Mesenchymal stem cell (in vitro differentiated cells and primary cell): ENCODE measurements around the gene F11.

Experiments
- DNase-seq: peaks from one replicate; pipeline ENCODE4 v3.0.0-alpha.2; 2013
- H2AFZ ChIP-seq: one replicate; pipeline ENCODE4 v1.6.1; 2013; ENCODE audit warnings: low read depth, mild to moderate bottlenecking, control low read depth, inconsistent platforms, low read length, moderate library complexity
- H2AK5ac ChIP-seq: 2 replicates; pipeline ENCODE4 v1.6.1; 2013; ENCODE audit warnings: low read length, moderate library complexity, mild to moderate bottlenecking, inconsistent platforms; ENCODE audit not compliant: severe bottlenecking
- H2BK120ac ChIP-seq: one replicate; pipeline ENCODE4 v1.6.1; 2013; ENCODE audit warnings: low read depth, mild to moderate bottlenecking, inconsistent platforms, low read length, moderate library complexity
- H2BK12ac ChIP-seq, 2 experiments: one replicate each; pipeline ENCODE4 v1.6.1; 2013; ENCODE audit warnings: inconsistent platforms in 2 of 2, low read length in 2 of 2, mild to moderate bottlenecking in 2 of 2, moderate library complexity in 2 of 2, control low read depth in 1 of 2
- H2BK15ac ChIP-seq: one replicate; pipeline ENCODE4 v1.6.1; 2013; ENCODE audit warnings: mild to moderate bottlenecking, low read depth, inconsistent platforms; ENCODE audit not compliant: poor library complexity, severe bottlenecking
- H2BK5ac ChIP-seq: 2 replicates; pipeline ENCODE4 v1.6.1; 2013; ENCODE audit warnings: low read depth, mild to moderate bottlenecking, low read length, control low read depth, inconsistent platforms; ENCODE audit not compliant: poor library complexity, severe bottlenecking
- H3K14ac ChIP-seq, 2 experiments: one replicate each; pipeline ENCODE4 v1.6.1; 2013; ENCODE audit warnings: inconsistent platforms in 2 of 2, low read length in 2 of 2, control low read depth in 1 of 2, mild to moderate bottlenecking in 1 of 2, moderate library complexity in 1 of 2
- H3K18ac ChIP-seq, 2 experiments: one replicate each; pipeline ENCODE4 v1.6.1; 2013; ENCODE audit warnings: inconsistent platforms in 2 of 2, low read length in 2 of 2, control low read depth in 1 of 2, low read depth in 1 of 2, mild to moderate bottlenecking in 1 of 2
- H3K23ac ChIP-seq, 2 experiments: one replicate each; pipeline ENCODE4 v1.6.1; 2013; ENCODE audit warnings: inconsistent platforms in 2 of 2, low read length in 2 of 2, mild to moderate bottlenecking in 2 of 2, moderate library complexity in 2 of 2, control low read depth in 1 of 2
- H3K27ac ChIP-seq: 2 replicates; pipeline ENCODE4 v1.5.1; 2013; ENCODE audit warnings: mild to moderate bottlenecking, moderate library complexity, low read length, control low read depth, inconsistent platforms; ENCODE audit not compliant: poor library complexity, severe bottlenecking
- H3K27me3 ChIP-seq, 2 experiments: 2 replicates each; pipeline versions ENCODE4 v1.6.1 to v1.7.0; 2013; ENCODE audit warnings: low read length in 2 of 2, mild to moderate bottlenecking in 2 of 2, moderate library complexity in 2 of 2, control low read depth in 1 of 2, inconsistent platforms in 1 of 2; ENCODE audit not compliant: control insufficient read depth in 1 of 2, insufficient read depth in 1 of 2
- H3K36me3 ChIP-seq, 2 experiments: 2 replicates each; pipeline versions ENCODE4 v1.6.1 to v1.7.0; 2013; ENCODE audit warnings: low read length in 2 of 2, control low read depth in 1 of 2, inconsistent platforms in 1 of 2, low read depth in 1 of 2, mild to moderate bottlenecking in 1 of 2; ENCODE audit not compliant: insufficient read depth in 2 of 2, control insufficient read depth in 1 of 2
- H3K4ac ChIP-seq, 2 experiments: one replicate each; pipeline ENCODE4 v1.6.1; 2013; ENCODE audit warnings: inconsistent platforms in 2 of 2, low read length in 2 of 2, mild to moderate bottlenecking in 2 of 2, moderate library complexity in 2 of 2, control low read depth in 1 of 2, low read depth in 1 of 2
- H3K4me1 ChIP-seq: 2 replicates; pipeline ENCODE4 v1.6.1; 2013; ENCODE audit warnings: low read depth, low read length, control low read depth; ENCODE audit not compliant: control insufficient read depth, insufficient read depth
- H3K4me2 ChIP-seq: 2 replicates; pipeline ENCODE4 v1.6.1; 2013; ENCODE audit warnings: low read length, mild to moderate bottlenecking, inconsistent platforms; ENCODE audit not compliant: poor library complexity, severe bottlenecking
- H3K4me3 ChIP-seq, 2 experiments: 2 replicates each; pipeline versions ENCODE4 v1.5.1 to v1.7.0; 2013; ENCODE audit warnings: low read length in 2 of 2, mild to moderate bottlenecking in 2 of 2, control low read depth in 1 of 2, low read depth in 1 of 2; ENCODE audit not compliant: insufficient read depth in 1 of 2
- H3K79me1 ChIP-seq: replicated peaks from 2 replicates; pipeline ENCODE4 v1.6.1; 2013; ENCODE audit warnings: mild to moderate bottlenecking, control low read depth, low read length, inconsistent platforms; ENCODE audit not compliant: poor library complexity, severe bottlenecking
- H3K9ac ChIP-seq: 2 replicates; pipeline ENCODE4 v1.7.0; 2013; ENCODE audit warnings: mild to moderate bottlenecking, low read length, moderate library complexity
- H3K9me3 ChIP-seq: 2 replicates; pipeline ENCODE4 v1.7.0; 2013; ENCODE audit warnings: mild to moderate bottlenecking, low read length; ENCODE audit not compliant: control insufficient read depth
- H4K8ac ChIP-seq: one replicate; pipeline ENCODE4 v1.6.1; 2013; ENCODE audit warnings: inconsistent platforms, mild to moderate bottlenecking, low read length, moderate library complexity
- H4K91ac ChIP-seq: one replicate; pipeline ENCODE4 v1.6.1; 2013; ENCODE audit warnings: mild to moderate bottlenecking, low read length, inconsistent platforms
- WGBS: methylation state at CpG from one replicate; pipeline ENCODE4 v1.1.7; 2013; ENCODE audit warnings: mixed read lengths; 5-methylcytosine and 5-hydroxymethylcytosine counted together

Gene F11

GRCh38 chr4:186296481-186296880 lies 30.5 kb downstream of the F11 start:
- H3K27me3 ChIP-seq, result peaks cover 13 to 49% of the 10 kb centered on the region in 2 experiments
- no peaks in the 10 kb centered on the region for H3K9me3 ChIP-seq
- H3K79me1 ChIP-seq, result no peaks in the 10 kb centered on the region
- H3K36me3 ChIP-seq, result no peaks in the 10 kb centered on the region
- no peak overlapping the region for H2AFZ ChIP-seq
- no peak overlapping the region for H2AK5ac ChIP-seq
- no peak overlapping the region for H3K27ac ChIP-seq
- no peak overlapping the region for H3K4me3 ChIP-seq
- H3K4ac ChIP-seq, result no peak overlapping the region
- H2BK5ac ChIP-seq, result no peak overlapping the region
- H2BK12ac ChIP-seq, result no peak overlapping the region
- H3K18ac ChIP-seq, result no peak overlapping the region
- H3K4me1 ChIP-seq, result peaks cover 7% of the 10 kb centered on the region
- H3K9ac ChIP-seq, result no peak overlapping the region
- H4K91ac ChIP-seq, result no peak overlapping the region
- H3K14ac ChIP-seq, result no peak overlapping the region
- H2BK15ac ChIP-seq, result no peak overlapping the region
- no peak overlapping the region for H4K8ac ChIP-seq
- H3K4me2 ChIP-seq, result no peak overlapping the region
- H2BK120ac ChIP-seq, result no peak overlapping the region
- no peak for DNase-seq
- WGBS, result 48% methylated on average over 2 of the region's 4 CpGs
- H3K23ac ChIP-seq, result no peak overlapping the region

GRCh38 chr4:186297013-186297645 lies 31.1 kb downstream of the F11 start:
- no peak overlapping the region for H3K4me3 ChIP-seq
- H3K27me3 ChIP-seq, result peaks cover 13 to 48% of the 10 kb centered on the region in 2 experiments
- H3K9ac ChIP-seq, result no peak overlapping the region
- H2BK15ac ChIP-seq, result no peak overlapping the region
- no peak overlapping the region for H4K8ac ChIP-seq
- no peak overlapping the region for H2BK120ac ChIP-seq
- no peak overlapping the region for H2BK12ac ChIP-seq
- peaks cover 7% of the 10 kb centered on the region for H3K4me1 ChIP-seq
- WGBS, result 74% methylated on average over 11 of the region's 21 CpGs
- no peak overlapping the region for H3K14ac ChIP-seq
- H2BK5ac ChIP-seq, result no peak overlapping the region
- no peak overlapping the region for H2AK5ac ChIP-seq
- no peak overlapping the region for H3K4ac ChIP-seq
- H3K4me2 ChIP-seq, result no peak overlapping the region
- H3K23ac ChIP-seq, result no peak overlapping the region
- H2AFZ ChIP-seq, result no peak overlapping the region
- H3K27ac ChIP-seq, result no peak overlapping the region
- H3K9me3 ChIP-seq, result no peaks in the 10 kb centered on the region
- no peaks in the 10 kb centered on the region for H3K36me3 ChIP-seq
- DNase-seq, result peak; percentile 62
- no peak overlapping the region for H4K91ac ChIP-seq
- H3K79me1 ChIP-seq, result no peaks in the 10 kb centered on the region
- H3K18ac ChIP-seq, result no peak overlapping the region

DNA sequence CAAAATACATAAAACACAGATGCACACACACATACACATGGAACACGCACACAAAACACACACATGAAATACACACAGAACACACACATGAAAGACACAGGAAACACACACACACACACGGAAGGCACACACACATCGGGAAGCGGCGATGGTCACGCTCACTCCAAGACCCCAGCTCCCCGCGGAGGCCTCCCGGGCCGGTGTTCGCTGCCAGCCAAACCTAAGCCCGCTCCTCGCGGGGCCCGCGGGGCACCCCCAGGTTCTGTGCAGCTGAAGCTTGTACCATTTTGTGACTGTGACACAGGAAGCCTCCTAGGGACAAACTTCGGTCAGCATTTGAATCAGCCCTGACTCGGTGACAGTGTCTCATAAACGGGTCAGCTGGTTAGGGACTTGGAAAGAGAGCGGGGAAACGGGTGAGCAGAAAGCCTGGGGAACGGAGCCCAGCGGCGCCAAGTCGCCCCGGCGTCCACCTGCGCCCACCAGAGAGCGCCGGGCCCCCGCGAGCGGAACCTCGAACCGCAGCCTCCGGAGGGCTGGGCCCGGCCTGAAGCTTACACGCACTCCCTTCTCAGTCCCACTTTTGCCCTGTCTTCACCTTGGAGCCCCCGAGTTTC lies 32.1 kb downstream of the F11 start:
- Histone ChIP-seq H3K4me3 (no peak overlapping the region), H3K4ac (no peak overlapping the region), H3K36me3 (no peaks in the 10 kb centered on the region), H4K91ac (no peak overlapping the region), H3K79me1 (no peaks in the 10 kb centered on the region), H3K4me1 (peaks cover 7% of the 10 kb centered on the region), H2BK120ac (no peak overlapping the region), H2BK5ac (no peak overlapping the region), H3K18ac (no peak overlapping the region), H3K9ac (no peak overlapping the region), H3K27ac (no peak overlapping the region), H2AK5ac (no peak overlapping the region), H2AFZ (no peak overlapping the region), H3K14ac (no peak overlapping the region), H2BK12ac (no peak overlapping the region), H3K9me3 (no peaks in the 10 kb centered on the region), H3K23ac (no peak overlapping the region), H3K4me2 (peak overlapping the region; percentile 23), H3K27me3 (peaks cover 13 to 48% of the 10 kb centered on the region in 2 experiments), H2BK15ac (no peak overlapping the region), H4K8ac (no peak overlapping the region)
- 34% methylated on average over 37 of the region's 39 CpGs for WGBS
- DNase-seq, result no peak

DNA sequence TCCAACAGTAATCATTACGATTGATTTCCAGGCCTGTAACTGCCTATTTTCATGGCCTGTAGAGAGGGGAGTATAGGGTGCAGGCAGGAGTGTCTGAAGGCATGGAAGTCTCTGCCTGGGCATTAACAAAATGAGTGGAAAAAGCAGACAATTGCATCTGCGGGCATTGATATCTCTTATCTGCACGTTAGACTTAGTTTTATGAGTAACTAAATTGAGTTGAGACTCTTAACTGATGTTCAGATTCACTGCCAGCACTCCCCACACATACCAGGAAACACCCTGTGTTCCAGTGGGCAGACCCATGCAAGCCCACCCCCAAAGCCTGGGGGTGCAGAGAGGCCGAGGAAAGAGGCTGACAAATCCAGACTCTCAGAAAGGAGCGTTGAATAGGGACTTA lies 33.3 kb downstream of the F11 start:
- Histone ChIP-seq H2AFZ (no peak overlapping the region), H4K91ac (no peak overlapping the region), H2AK5ac (no peak overlapping the region), H3K14ac (no peak overlapping the region), H3K18ac (no peak overlapping the region), H2BK120ac (no peak overlapping the region), H3K27ac (no peak overlapping the region), H3K4ac (no peak overlapping the region), H3K4me3 (no peak overlapping the region), H3K79me1 (no peaks in the 10 kb centered on the region), H3K9ac (no peak overlapping the region), H2BK15ac (no peak overlapping the region), H3K27me3 (peaks cover 13 to 39% of the 10 kb centered on the region in 2 experiments), H3K9me3 (no peaks in the 10 kb centered on the region), H2BK5ac (no peak overlapping the region), H3K4me1 (peaks cover 7% of the 10 kb centered on the region), H4K8ac (no peak overlapping the region), H2BK12ac (no peak overlapping the region), H3K23ac (no peak overlapping the region), H3K36me3 (no peaks in the 10 kb centered on the region), H3K4me2 (no peak overlapping the region)
- DNase-seq, result no peak
- 80% methylated on average over 5 of the region's 5 CpGs for WGBS
